IMR-90 (cell line): ENCODE measurements around the gene SLCO3A1. TPM values are rescaled to one million over a fixed set of nuclear protein-coding genes. Genes with fewer than 3 reads are reported as not detected.
A peak's percentile ranks its signal among the peaks of the same experiment; 100 is the strongest.

Experiments
- ATAC-seq: fragments of 200-7000 bp; cut with Tn5 transposase; 2 replicates; pipeline ENCODE4 v1.9.1; 2020; ENCODE audit warnings: low read depth, mild to moderate bottlenecking, moderate library complexity
- BruUV-seq: library from RNA; stranded (reverse); fragments of 400-500 nt; replicated peaks from 2 replicates; lab custom pipeline; 2021; lab: Mats Ljungman, UMichigan
- CTCF ChIA-PET: fragments of 300-600 bp; formaldehyde crosslinking; extraction: SDS; loops from one replicate; lab custom pipeline; 2021; ENCODE audit warnings: antibody characterized with exemption; lab: Yijun Ruan, JAX
- POLR2A ChIA-PET: fragments of 300-600 bp; sonication (Branson Sonifier 250); formaldehyde crosslinking; loops from one replicate; lab custom pipeline; 2022; ENCODE audit warnings: antibody characterized with exemption; ENCODE audit not compliant: unreplicated experiment; lab: Charles Lee
- DNase-seq: peaks from one replicate; pipeline ENCODE4 v3.0.0; 2013
- H2AFZ ChIP-seq: replicated peaks from 2 replicates; pipeline ENCODE3; 2013; ENCODE audit warnings: low read length, mild to moderate bottlenecking; ENCODE audit not compliant: poor library complexity
- H2AK5ac ChIP-seq: 2 replicates; pipeline ENCODE4 v1.6.1; 2013; ENCODE audit warnings: low read depth, low read length, inconsistent platforms
- H2AK9ac ChIP-seq: replicated peaks from 2 replicates; pipeline ENCODE3; 2013; ENCODE audit warnings: mild to moderate bottlenecking, low read depth, low read length, moderate library complexity; ENCODE audit not compliant: poor library complexity
- H2BK120ac ChIP-seq: 2 replicates; pipeline ENCODE4 v1.6.1; 2013; ENCODE audit warnings: low read depth, low read length, inconsistent platforms
- H2BK15ac ChIP-seq: 3 replicates; pipeline ENCODE4 v1.6.1; 2013; ENCODE audit warnings: low read depth, low read length, inconsistent platforms
- H2BK20ac ChIP-seq: 2 replicates; pipeline ENCODE4 v1.6.1; 2013; ENCODE audit warnings: low read depth, mild to moderate bottlenecking, inconsistent platforms, low read length, moderate library complexity
- H2BK5ac ChIP-seq: 2 replicates; pipeline ENCODE4 v1.6.1; 2013; ENCODE audit warnings: mild to moderate bottlenecking, low read depth, low read length, inconsistent platforms; ENCODE audit not compliant: poor library complexity, severe bottlenecking
- H3K14ac ChIP-seq: replicated peaks from 2 replicates; pipeline ENCODE4 v1.6.1; 2013; ENCODE audit warnings: low read depth, low read length, inconsistent platforms
- H3K18ac ChIP-seq: 2 replicates; pipeline ENCODE4 v1.6.1; 2013; ENCODE audit warnings: low read depth, low read length, control low read depth
- H3K23ac ChIP-seq: 2 replicates; pipeline ENCODE4 v1.6.1; 2013; ENCODE audit warnings: low read depth, low read length, inconsistent platforms
- H3K27ac ChIP-seq: 2 replicates; pipeline ENCODE4 v1.5.1; 2013; ENCODE audit warnings: mild to moderate bottlenecking, control low read depth, low read length; ENCODE audit not compliant: insufficient read depth
- H3K27me3 ChIP-seq: 2 replicates; pipeline ENCODE4 v1.6.1; 2013; ENCODE audit warnings: low read length; ENCODE audit not compliant: control insufficient read depth, insufficient read depth
- H3K36me3 ChIP-seq: 2 replicates; pipeline ENCODE4 v1.6.1; 2013; ENCODE audit warnings: low read length, mixed read lengths; ENCODE audit not compliant: control insufficient read depth, insufficient read depth
- H3K4ac ChIP-seq: 2 replicates; pipeline ENCODE4 v1.6.1; 2013; ENCODE audit warnings: low read depth, low read length, inconsistent platforms
- H3K4me1 ChIP-seq: 2 replicates; pipeline ENCODE4 v1.6.1; 2013; ENCODE audit warnings: low read length, mixed read lengths; ENCODE audit not compliant: control insufficient read depth, insufficient read depth
- H3K4me2 ChIP-seq: 2 replicates; pipeline ENCODE4 v1.6.1; 2013; ENCODE audit warnings: low read depth, mild to moderate bottlenecking, control low read depth, low read length, moderate library complexity
- H3K4me3 ChIP-seq: 2 replicates; pipeline ENCODE4 v1.5.1; 2013; ENCODE audit warnings: low read depth, mild to moderate bottlenecking, control low read depth, low read length, moderate library complexity; ENCODE audit not compliant: insufficient read depth
- H3K56ac ChIP-seq: 2 replicates; pipeline ENCODE4 v1.6.1; 2013; ENCODE audit warnings: low read length, inconsistent platforms; ENCODE audit not compliant: insufficient read depth; ENCODE audit errors: extremely low read depth
- H3K79me1 ChIP-seq, 2 experiments: 2 replicates each; pipeline ENCODE4 v1.6.1; 2013; ENCODE audit warnings: low read length in 2 of 2, inconsistent platforms in 1 of 2, low read depth in 1 of 2
- H3K9ac ChIP-seq: 2 replicates; pipeline ENCODE4 v1.6.1; 2013; ENCODE audit warnings: low read depth, low read length, control low read depth
- H3K9me1 ChIP-seq: 2 replicates; pipeline ENCODE4 v1.6.1; 2013; ENCODE audit warnings: low read length, inconsistent platforms; ENCODE audit not compliant: insufficient read depth
- H3K9me3 ChIP-seq: 2 replicates; pipeline ENCODE4 v1.6.1; 2013; ENCODE audit warnings: low read length; ENCODE audit not compliant: control insufficient read depth, insufficient read depth
- H4K20me1 ChIP-seq: 2 replicates; pipeline ENCODE4 v1.6.1; 2013; ENCODE audit warnings: low read length, inconsistent platforms; ENCODE audit not compliant: insufficient read depth
- H4K5ac ChIP-seq: 2 replicates; pipeline ENCODE4 v1.6.1; 2013; ENCODE audit warnings: mild to moderate bottlenecking, low read depth, low read length, control low read depth
- H4K8ac ChIP-seq, 2 experiments: 2 replicates each; pipeline ENCODE4 v1.6.1; 2013; ENCODE audit warnings: low read depth in 2 of 2, low read length in 2 of 2, control low read depth in 1 of 2, inconsistent platforms in 1 of 2
- H4K91ac ChIP-seq: 2 replicates; pipeline ENCODE4 v1.6.1; 2013; ENCODE audit warnings: low read depth, low read length, inconsistent platforms; ENCODE audit not compliant: insufficient read depth
- BHLHE40 ChIP-seq: fragments of 150-350 bp; IDR thresholded peaks from 2 replicates; pipeline ENCODE4 v1.6.1; 2016; ENCODE audit warnings: mild to moderate bottlenecking, low read depth, low read length
- CEBPB ChIP-seq: IDR thresholded peaks from 2 replicates; pipeline ENCODE4 v1.6.1; 2012; ENCODE audit warnings: low read depth, low read length, improper control_type of control experiment
- CHD1 ChIP-seq: IDR thresholded peaks from 2 replicates; pipeline ENCODE4 v1.6.1; 2012; ENCODE audit warnings: low read depth, low read length, improper control_type of control experiment
- MAFK ChIP-seq: IDR thresholded peaks from 2 replicates; pipeline ENCODE4 v1.6.1; 2012; ENCODE audit warnings: low read depth, low read length, improper control_type of control experiment
- MAZ ChIP-seq: IDR thresholded peaks from 2 replicates; pipeline ENCODE4 v1.6.1; 2012; ENCODE audit warnings: low read depth, mild to moderate bottlenecking, low read length, improper control_type of control experiment, moderate library complexity, borderline replicate concordance
- NFE2L2 ChIP-seq: fragments of 150-350 bp; IDR thresholded peaks from 2 replicates; pipeline ENCODE4 v1.6.1; 2016; ENCODE audit warnings: low read depth, mild to moderate bottlenecking, low read length
- POLR2A ChIP-seq: IDR thresholded peaks from 2 replicates; pipeline ENCODE4 v1.6.1; 2012; ENCODE audit warnings: mild to moderate bottlenecking, low read depth, low read length
- RAD21 ChIP-seq: IDR thresholded peaks from 2 replicates; pipeline ENCODE4 v1.6.1; 2012; ENCODE audit warnings: low read length, improper control_type of control experiment
- USF2 ChIP-seq: fragments of 150-350 bp; IDR thresholded peaks from 2 replicates; pipeline ENCODE4 v1.6.1; 2017; ENCODE audit warnings: mild to moderate bottlenecking, antibody characterized with exemption, low read length, low read depth
- WGBS, 2 experiments: methylation state at CpG; one replicate each; pipeline versions ENCODE4 v1.1.5 to v1.1.7; 2013; ENCODE audit warnings: missing lambda C conversion rate in 2 of 2; ENCODE audit not compliant: insufficient read length in 1 of 2; ENCODE audit errors: extremely low coverage in 2 of 2; 5-methylcytosine and 5-hydroxymethylcytosine counted together
- dilution Hi-C: fragments of 300-500 bp; cut with HindIII; formaldehyde crosslinking; loops from one replicate; pipeline ENCODE4 v1.14.3; 2018; ENCODE audit warnings: low sequenced_read_pairs; ENCODE audit not compliant: unreplicated experiment
- in situ Hi-C: fragments of 300-500 bp; cut with MboI; formaldehyde crosslinking; loops from 3 replicates; pipeline ENCODE4 v1.14.3; 2019; ENCODE audit warnings: low sequenced_read_pairs, inconsistent platforms, mixed read lengths
- intact Hi-C: fragments of 100-400 bp; cut with micrococcal nuclease; formaldehyde crosslinking; loops from 2 replicates; pipeline ENCODE4 v1.10.0; 2022
- polyA plus RNA-seq, 3 experiments: library from polyadenylated mRNA; depleted of rRNA; stranded (reverse); fragments of >200 nt; gene quantifications; 2 replicates each; pipeline ENCODE4 v1.2.3, GENCODE V29; 2012; ENCODE audit warnings: low replicate concordance in 1 of 3
- total RNA-seq: library from RNA; depleted of rRNA; stranded (reverse); fragments of >200 nt; gene quantifications from 2 replicates; pipeline ENCODE4 v1.2.3, GENCODE V29; 2012
- TF ChIP-seq, protein P1 (sequence below): fragments of 150-350 bp; IDR thresholded peaks from 2 replicates; pipeline ENCODE4 v1.6.1; 2016; ENCODE audit warnings: low read depth, mild to moderate bottlenecking, low read length, moderate library complexity, borderline replicate concordance

Gene SLCO3A1
- total and polyA plus RNA-seq, 2 of the 4 experiments (the other 2 are of a cell fraction) = 4.7 to 8.1 TPM

DNA sequence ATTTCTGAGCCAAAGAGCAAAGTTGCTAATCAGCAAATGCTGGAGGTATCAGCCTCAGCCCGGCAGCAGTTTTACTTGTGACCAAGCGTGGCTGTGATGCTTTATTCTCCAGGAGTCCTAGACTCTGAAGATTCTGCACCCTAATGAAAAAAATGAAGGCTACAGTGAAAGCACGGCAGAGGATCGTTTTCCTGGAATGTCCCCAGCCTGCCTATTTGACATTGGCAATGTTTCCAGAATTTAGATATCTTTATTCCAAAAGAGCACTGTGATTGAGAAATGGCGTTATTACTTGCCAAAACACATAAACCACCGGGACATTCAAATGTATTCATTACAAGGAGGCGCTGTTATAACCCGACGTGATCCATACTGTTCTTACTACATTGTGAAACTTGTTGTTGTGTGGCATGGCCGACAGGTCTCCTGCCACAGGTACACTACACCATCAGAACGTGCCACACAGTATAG lies 263.8 kb downstream of the SLCO3A1 start:
- H4K91ac ChIP-seq = no peak overlapping the region
- no peak for DNase-seq
- dilution Hi-C loops = no loop called here

More for the DNA sequence above, 263.8 kb downstream of the SLCO3A1 start:
- Histone ChIP-seq H2BK120ac (no peak overlapping the region), H2BK5ac (no peak overlapping the region), H3K36me3 (no peaks in the 10 kb centered on the region), H3K9ac (no peak overlapping the region), H3K18ac (no peak overlapping the region), H2BK15ac (no peak overlapping the region), H2AK5ac (no peak overlapping the region), H4K5ac (no peak overlapping the region), H3K23ac (no peak overlapping the region), H3K9me3 (peaks cover 3% of the 10 kb centered on the region; the same call in 1 of the 2 replicates), H2AK9ac (no peak overlapping the region), H3K79me1 (no peaks in the 10 kb centered on the region), H3K14ac (no peak overlapping the region), H3K4ac (no peak overlapping the region), H4K20me1 (no peaks in the 10 kb centered on the region), H2BK20ac (no peak overlapping the region), H3K4me2 (peak overlapping the region; percentile 31; the same call in 1 of the 2 replicates), H3K4me3 (no peak overlapping the region), H3K56ac (no peak overlapping the region), H2AFZ (no peak overlapping the region), H3K9me1 (no peaks in the 10 kb centered on the region), H3K27me3 (no peaks in the 10 kb centered on the region; the same call in 1 of the 2 replicates), H3K4me1 (peaks cover 2% of the 10 kb centered on the region; the same call in 1 of the 2 replicates), H4K8ac (no peak overlapping the region), H3K27ac (no peak overlapping the region)
- intact Hi-C loops (no loop called here), in situ Hi-C loops (no loop called here)
- 24% methylated on average over 2 of the region's 11 CpGs; no CpG with 5 or more reads in 1 of the 2 experiments for WGBS, 2 experiments
- ATAC-seq = peak; percentile 62
- no TSS peak for BruUV-seq
- POLR2A ChIA-PET = no interaction called here
- CTCF ChIA-PET = no interaction called here
- no peak for TF ChIP-seq NFE2L2
- TF ChIP-seq MAFK = no peak
- TF ChIP-seq, protein P1, sequence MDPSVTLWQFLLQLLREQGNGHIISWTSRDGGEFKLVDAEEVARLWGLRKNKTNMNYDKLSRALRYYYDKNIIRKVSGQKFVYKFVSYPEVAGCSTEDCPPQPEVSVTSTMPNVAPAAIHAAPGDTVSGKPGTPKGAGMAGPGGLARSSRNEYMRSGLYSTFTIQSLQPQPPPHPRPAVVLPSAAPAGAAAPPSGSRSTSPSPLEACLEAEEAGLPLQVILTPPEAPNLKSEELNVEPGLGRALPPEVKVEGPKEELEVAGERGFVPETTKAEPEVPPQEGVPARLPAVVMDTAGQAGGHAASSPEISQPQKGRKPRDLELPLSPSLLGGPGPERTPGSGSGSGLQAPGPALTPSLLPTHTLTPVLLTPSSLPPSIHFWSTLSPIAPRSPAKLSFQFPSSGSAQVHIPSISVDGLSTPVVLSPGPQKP = no peak
- TF ChIP-seq USF2 = no peak
- no peak for TF ChIP-seq RAD21
- no peak for TF ChIP-seq MAZ
- no peak for TF ChIP-seq BHLHE40
- no peak for TF ChIP-seq CHD1
- no peak for TF ChIP-seq POLR2A
- no peak for TF ChIP-seq CEBPB
